HL-60/S4 (cell line): ENCODE measurements around the gene TSPAN11.

Experiments
- in situ Hi-C: fragments of 300-500 bp; cut with MboI; formaldehyde crosslinking; loops from 2 replicates; pipeline ENCODE4 v1.14.3; 2022; ENCODE audit warnings: low sequenced_read_pairs

The TSPAN11 gene

GRCh38 chr12:30977537-30978349, 51.2 kb downstream of the TSPAN11 start:
- in situ Hi-C loops, result no loop called here

GRCh38 chr12:30978639-30979038, 52.1 kb downstream of the TSPAN11 start:
- in situ Hi-C loops, result no loop called here

GRCh38 chr12:30979371-30980259, 53.1 kb downstream of the TSPAN11 start:
- in situ Hi-C loops, result no loop called here

- in situ Hi-C loops, result no loop called here
Measured at GRCh38 chr12:30980955-30981662, 54.6 kb downstream of the TSPAN11 start.

- in situ Hi-C loops, result no loop called here
Measured at GRCh38 chr12:30982413-30982812, 55.9 kb downstream of the TSPAN11 start.

GRCh38 chr12:30985814-30986452, 59.4 kb downstream of the TSPAN11 start:
- in situ Hi-C loops, result no loop called here

- in situ Hi-C loops, result no loop called here
Measured at GRCh38 chr12:30988086-30988485, 61.5 kb downstream of the TSPAN11 start.

GRCh38 chr12:30988646-30989286, 62.2 kb downstream of the TSPAN11 start:
- in situ Hi-C loops, result no loop called here

GRCh38 chr12:30989754-30990153, 63.2 kb downstream of the TSPAN11 start:
- in situ Hi-C loops, result no loop called here

- in situ Hi-C loops, result no loop called here
Measured at GRCh38 chr12:30990316-30990715, 63.8 kb downstream of the TSPAN11 start.

- in situ Hi-C loops, result no loop called here
Measured at GRCh38 chr12:30990776-30991175, 64.2 kb downstream of the TSPAN11 start.

- in situ Hi-C loops, result no loop called here
Measured at GRCh38 chr12:30991466-30991865, 64.9 kb downstream of the TSPAN11 start.

GRCh38 chr12:30992381-30992780, 65.8 kb downstream of the TSPAN11 start:
- in situ Hi-C loops, result no loop called here

- in situ Hi-C loops, result no loop called here
Measured at GRCh38 chr12:30993766-30994165, 67.2 kb downstream of the TSPAN11 start.

GRCh38 chr12:30994274-30994673, 67.7 kb downstream of the TSPAN11 start:
- in situ Hi-C loops, result no loop called here

GRCh38 chr12:30996255-30996654, 69.7 kb downstream of the TSPAN11 start:
- in situ Hi-C loops, result no loop called here

- in situ Hi-C loops, result no loop called here
Measured at GRCh38 chr12:30996752-30997151, 70.2 kb downstream of the TSPAN11 start.

GRCh38 chr12:30997685-30998440, 71.3 kb downstream of the TSPAN11 start:
- in situ Hi-C loops, result no loop called here

- in situ Hi-C loops, result no loop called here
Measured at GRCh38 chr12:30999011-30999410, 72.5 kb downstream of the TSPAN11 start.

GRCh38 chr12:30999723-31000122, 73.2 kb downstream of the TSPAN11 start:
- in situ Hi-C loops, result no loop called here
